ENCODE data around the gene AVPR1B.
"Not testable (repeated sequence)": the region's sequence is repeated elsewhere in the genome, so short reads cannot be mapped to it uniquely, and the experiment has no call there.

The AVPR1B gene

GRCh38 chr1:206082831-206083695 lies 34.1 kb downstream of the AVPR1B start:
- no peak for DNase-seq (ENCODE audit: low read depth, low spot score)

- DNase-seq (ENCODE audit: low read depth, low spot score), result no peak
Measured at GRCh38 chr1:206081856-206082255, 35.3 kb downstream of the AVPR1B start.

GRCh38 chr1:206080026-206080820 lies 37.0 kb downstream of the AVPR1B start:
- no peak for DNase-seq (ENCODE audit: low read depth, low spot score)

- DNase-seq (ENCODE audit: low read depth, low spot score), result no peak
Measured at GRCh38 chr1:206079135-206079534, 38.1 kb downstream of the AVPR1B start.

- DNase-seq (ENCODE audit: low read depth, low spot score), result no peak
Measured at GRCh38 chr1:206075786-206076755, 41.1 kb downstream of the AVPR1B start.

GRCh38 chr1:206074839-206075238 lies 42.3 kb downstream of the AVPR1B start:
- no peak for DNase-seq (ENCODE audit: low read depth, low spot score)

- no peak for DNase-seq (ENCODE audit: low read depth, low spot score)
Measured at GRCh38 chr1:206070627-206071304, 46.4 kb downstream of the AVPR1B start.

GRCh38 chr1:206068314-206068713 lies 48.9 kb downstream of the AVPR1B start:
- no peak for DNase-seq (ENCODE audit: low read depth, low spot score)

- DNase-seq (ENCODE audit: low read depth, low spot score), result no peak
Measured at GRCh38 chr1:206067486-206068227, 49.5 kb downstream of the AVPR1B start.

- no peak for DNase-seq (ENCODE audit: low read depth, low spot score)
Measured at GRCh38 chr1:206066479-206067171, 50.6 kb downstream of the AVPR1B start.

GRCh38 chr1:206065547-206066145 lies 51.5 kb downstream of the AVPR1B start:
- DNase-seq (ENCODE audit: low read depth, low spot score), result no peak

- not testable (repeated sequence) for DNase-seq (ENCODE audit: low read depth, low spot score)
Measured at GRCh38 chr1:206064501-206064900, 52.7 kb downstream of the AVPR1B start.

GRCh38 chr1:206064001-206064400 lies 53.2 kb downstream of the AVPR1B start:
- DNase-seq (ENCODE audit: low read depth, low spot score), result not testable (repeated sequence)

- no peak for DNase-seq (ENCODE audit: low read depth, low spot score)
Measured at GRCh38 chr1:206062464-206062863, 54.7 kb downstream of the AVPR1B start.

GRCh38 chr1:206060844-206061243 lies 56.3 kb downstream of the AVPR1B start:
- no peak for DNase-seq (ENCODE audit: low read depth, low spot score)

All from iPS DF 19.7 (cell line).